ENCODE results near the gene GCC2.
"Not testable (repeated sequence)": the region's sequence is repeated elsewhere in the genome, so short reads cannot be mapped to it uniquely, and the experiment has no call there.

Gene GCC2

GRCh38 chr2:108444941-108445840 is 3.8 kb upstream of the GCC2 start:
- DNase-seq (ENCODE audit: low read depth in 2 of 2), result no peak

GRCh38 chr2:108446703-108447102 is 2.3 kb upstream of the GCC2 start:
- DNase-seq (ENCODE audit: low read depth in 2 of 2), result no peak

GRCh38 chr2:108447947-108448677 is 894 bp upstream of the GCC2 start:
- DNase-seq (ENCODE audit: low read depth in 2 of 2), result no peak

- DNase-seq (ENCODE audit: low read depth in 2 of 2), result peak in 1 of 2 donors; percentile 12
Observed at GRCh38 chr2:108449410-108450130, 564 bp downstream of the GCC2 start.

- no peak for DNase-seq (ENCODE audit: low read depth in 2 of 2)
Observed at GRCh38 chr2:108450863-108451262, 1.9 kb downstream of the GCC2 start.

- DNase-seq (ENCODE audit: low read depth in 2 of 2), result no peak
Observed at GRCh38 chr2:108451976-108452375, 3.0 kb downstream of the GCC2 start.

- not testable (repeated sequence) for DNase-seq (ENCODE audit: low read depth in 2 of 2)
Observed at GRCh38 chr2:108453530-108453929, 4.5 kb downstream of the GCC2 start.

- no peak for DNase-seq (ENCODE audit: low read depth in 2 of 2)
Observed at GRCh38 chr2:108454440-108454839, 5.4 kb downstream of the GCC2 start.

- DNase-seq (ENCODE audit: low read depth in 2 of 2), result no peak
Observed at GRCh38 chr2:108455571-108455970, 6.6 kb downstream of the GCC2 start.

- no peak for DNase-seq (ENCODE audit: low read depth in 2 of 2)
Observed at GRCh38 chr2:108458082-108458481, 9.1 kb downstream of the GCC2 start.

- no peak for DNase-seq (ENCODE audit: low read depth in 2 of 2)
Observed at GRCh38 chr2:108459441-108459840, 10.4 kb downstream of the GCC2 start.

GRCh38 chr2:108460345-108461037 is 11.5 kb downstream of the GCC2 start:
- no peak for DNase-seq (ENCODE audit: low read depth in 2 of 2)

- DNase-seq (ENCODE audit: low read depth in 2 of 2), result no peak
Observed at GRCh38 chr2:108477099-108477498, 28.1 kb downstream of the GCC2 start.

GRCh38 chr2:108485253-108485652 is 36.2 kb downstream of the GCC2 start:
- DNase-seq (ENCODE audit: low read depth in 2 of 2), result no peak

GRCh38 chr2:108490506-108491122 is 41.6 kb downstream of the GCC2 start:
- DNase-seq (ENCODE audit: low read depth in 2 of 2), result no peak

- DNase-seq (ENCODE audit: low read depth in 2 of 2), result no peak
Observed at GRCh38 chr2:108491848-108492247, 42.8 kb downstream of the GCC2 start.

- no peak for DNase-seq (ENCODE audit: low read depth in 2 of 2)
Observed at GRCh38 chr2:108492364-108492763, 43.4 kb downstream of the GCC2 start.

- DNase-seq (ENCODE audit: low read depth in 2 of 2), result not testable (repeated sequence)
Observed at GRCh38 chr2:108496167-108496566, 47.2 kb downstream of the GCC2 start.

GRCh38 chr2:108507620-108508019 is 58.6 kb downstream of the GCC2 start:
- DNase-seq (ENCODE audit: low read depth in 2 of 2), result not testable (repeated sequence)

GRCh38 chr2:108512431-108512830 is 63.4 kb downstream of the GCC2 start:
- DNase-seq (ENCODE audit: low read depth in 2 of 2), result not testable (repeated sequence)

GRCh38 chr2:108514478-108514877 is 65.5 kb downstream of the GCC2 start:
- not testable (repeated sequence) for DNase-seq (ENCODE audit: low read depth in 2 of 2)

All from stimulated activated CD8-positive, alpha-beta memory T cell treated with anti-CD3 and anti-CD28 coated beads, Interleukin-7, amount 100 ng/mL, for 4 hours (primary cell).